NCI-H146 treated with DMSO at 0.1 percent for 48 hours (cell line): Measurements from ENCODE around the gene RICTOR.

Experiments used
- DNase-seq: peaks from one replicate; lab custom pipeline; 2025; ENCODE audit not compliant: unreplicated experiment; lab: John Stamatoyannopoulos, UW

RICTOR gene, protein sequence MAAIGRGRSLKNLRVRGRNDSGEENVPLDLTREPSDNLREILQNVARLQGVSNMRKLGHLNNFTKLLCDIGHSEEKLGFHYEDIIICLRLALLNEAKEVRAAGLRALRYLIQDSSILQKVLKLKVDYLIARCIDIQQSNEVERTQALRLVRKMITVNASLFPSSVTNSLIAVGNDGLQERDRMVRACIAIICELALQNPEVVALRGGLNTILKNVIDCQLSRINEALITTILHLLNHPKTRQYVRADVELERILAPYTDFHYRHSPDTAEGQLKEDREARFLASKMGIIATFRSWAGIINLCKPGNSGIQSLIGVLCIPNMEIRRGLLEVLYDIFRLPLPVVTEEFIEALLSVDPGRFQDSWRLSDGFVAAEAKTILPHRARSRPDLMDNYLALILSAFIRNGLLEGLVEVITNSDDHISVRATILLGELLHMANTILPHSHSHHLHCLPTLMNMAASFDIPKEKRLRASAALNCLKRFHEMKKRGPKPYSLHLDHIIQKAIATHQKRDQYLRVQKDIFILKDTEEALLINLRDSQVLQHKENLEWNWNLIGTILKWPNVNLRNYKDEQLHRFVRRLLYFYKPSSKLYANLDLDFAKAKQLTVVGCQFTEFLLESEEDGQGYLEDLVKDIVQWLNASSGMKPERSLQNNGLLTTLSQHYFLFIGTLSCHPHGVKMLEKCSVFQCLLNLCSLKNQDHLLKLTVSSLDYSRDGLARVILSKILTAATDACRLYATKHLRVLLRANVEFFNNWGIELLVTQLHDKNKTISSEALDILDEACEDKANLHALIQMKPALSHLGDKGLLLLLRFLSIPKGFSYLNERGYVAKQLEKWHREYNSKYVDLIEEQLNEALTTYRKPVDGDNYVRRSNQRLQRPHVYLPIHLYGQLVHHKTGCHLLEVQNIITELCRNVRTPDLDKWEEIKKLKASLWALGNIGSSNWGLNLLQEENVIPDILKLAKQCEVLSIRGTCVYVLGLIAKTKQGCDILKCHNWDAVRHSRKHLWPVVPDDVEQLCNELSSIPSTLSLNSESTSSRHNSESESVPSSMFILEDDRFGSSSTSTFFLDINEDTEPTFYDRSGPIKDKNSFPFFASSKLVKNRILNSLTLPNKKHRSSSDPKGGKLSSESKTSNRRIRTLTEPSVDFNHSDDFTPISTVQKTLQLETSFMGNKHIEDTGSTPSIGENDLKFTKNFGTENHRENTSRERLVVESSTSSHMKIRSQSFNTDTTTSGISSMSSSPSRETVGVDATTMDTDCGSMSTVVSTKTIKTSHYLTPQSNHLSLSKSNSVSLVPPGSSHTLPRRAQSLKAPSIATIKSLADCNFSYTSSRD (N-terminal part only)

DNA sequence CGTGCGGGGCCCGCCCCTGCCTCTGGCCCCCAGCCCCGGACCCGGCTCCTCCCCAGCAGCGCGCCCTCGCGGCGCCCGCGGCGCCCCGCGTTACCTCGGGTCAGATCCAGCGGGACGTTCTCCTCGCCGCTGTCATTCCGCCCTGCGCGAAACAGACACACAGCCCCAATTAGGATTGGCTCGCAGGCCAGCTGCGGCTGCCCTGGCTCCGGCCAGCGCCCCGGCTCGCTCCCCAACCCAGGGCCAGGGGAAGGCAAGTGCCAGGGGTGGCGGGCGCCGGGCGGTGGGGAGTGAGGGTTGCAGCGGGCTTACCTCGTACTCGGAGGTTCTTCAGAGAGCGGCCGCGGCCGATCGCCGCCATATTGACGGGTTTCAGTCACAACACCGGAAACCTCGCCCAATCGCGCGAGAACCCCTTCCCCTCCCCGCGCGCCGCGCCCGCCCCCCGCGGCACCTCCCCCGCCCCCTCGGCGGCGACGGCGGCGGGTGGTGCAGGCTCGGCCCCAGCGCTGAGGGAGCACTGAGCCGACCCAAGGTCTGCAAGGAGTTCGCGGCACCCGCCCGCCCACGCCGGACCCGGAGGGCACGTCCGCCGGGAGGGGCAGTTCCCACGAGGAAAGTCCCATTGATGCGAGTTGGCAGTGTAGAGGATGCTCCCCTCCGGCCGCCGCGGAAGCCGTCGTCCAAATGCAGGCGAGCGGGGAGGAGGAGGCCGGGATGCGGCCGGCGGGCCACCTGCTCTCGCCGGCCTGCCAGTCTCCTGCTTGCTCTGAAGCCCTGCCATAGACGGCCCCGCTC is at the start of gene RICTOR:
Gene RICTOR (minus strand): TSS at position 383 of the 798 bp plus-strand sequence. CDS start 22 bp downstream, at position 361.
- DNase-seq = peak; percentile 61

DNA sequence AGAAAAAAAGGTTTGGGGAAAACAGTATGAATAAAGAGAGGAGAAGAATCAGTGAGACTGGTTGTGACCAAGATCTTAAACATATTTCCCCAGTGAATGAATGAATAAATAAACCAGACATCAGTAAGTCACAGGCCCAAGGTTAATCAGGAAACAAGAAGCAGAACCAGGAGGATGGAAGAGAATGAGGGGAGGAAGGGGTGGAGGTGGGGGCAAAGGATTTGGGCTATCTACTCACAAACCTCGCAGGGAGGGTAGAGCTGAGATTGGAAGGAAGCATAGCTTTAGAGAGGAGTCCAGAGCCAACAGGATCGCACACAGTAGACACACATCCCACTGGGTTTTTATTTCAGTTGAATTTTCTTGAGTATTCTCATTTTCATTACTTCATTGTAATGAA is 47.7 kb upstream of the RICTOR start:
- no peak for DNase-seq

- DNase-seq = no peak
Measured at GRCh38 chr5:39121315-39121714, 47.1 kb upstream of the RICTOR start.

- DNase-seq = no peak
Measured at GRCh38 chr5:39120052-39120420, 45.8 kb upstream of the RICTOR start.

GRCh38 chr5:39119404-39120051 is 45.3 kb upstream of the RICTOR start:
- no peak for DNase-seq

DNA sequence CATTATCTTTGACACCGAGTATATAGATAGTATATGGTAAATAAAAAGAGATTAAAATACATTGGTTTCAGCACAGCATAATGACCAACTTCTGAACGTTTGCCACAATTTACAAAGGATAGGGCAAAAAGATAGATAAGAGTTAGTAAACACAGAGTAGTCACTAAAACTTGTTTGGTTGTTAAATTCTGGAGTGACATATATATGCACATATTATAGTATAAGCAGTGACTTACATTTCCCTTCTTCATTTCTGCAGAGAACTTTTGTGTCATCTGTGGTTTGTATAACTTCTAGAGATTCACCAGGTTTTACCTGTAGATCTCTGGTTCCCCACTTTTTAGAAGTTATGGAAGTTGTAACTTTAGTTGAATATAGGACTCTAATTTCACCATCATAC is 44.4 kb upstream of the RICTOR start:
- no peak for DNase-seq

DNA sequence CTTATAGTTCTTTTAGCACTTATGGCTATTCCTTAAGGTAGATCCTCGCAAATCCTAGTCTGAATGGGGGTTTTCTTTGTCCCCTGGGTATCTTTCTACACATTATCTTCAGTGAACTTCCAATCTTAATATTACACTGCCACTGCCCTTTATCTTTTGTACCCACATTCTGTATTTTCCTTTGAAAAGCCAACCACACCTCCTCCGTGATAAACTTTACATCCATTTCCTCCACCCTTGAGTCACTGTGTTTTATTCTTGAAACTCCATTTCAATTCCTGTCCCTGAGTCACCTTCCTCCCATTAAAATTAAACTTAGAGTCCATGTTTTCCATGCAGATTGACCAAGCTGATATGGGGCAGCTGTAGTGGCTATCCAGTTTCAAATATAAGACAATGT is 43.2 kb upstream of the RICTOR start:
- no peak for DNase-seq

GRCh38 chr5:39116344-39117170 is 42.4 kb upstream of the RICTOR start:
- DNase-seq = no peak

- DNase-seq = no peak
Measured at GRCh38 chr5:39115644-39116343, 41.6 kb upstream of the RICTOR start.

DNA sequence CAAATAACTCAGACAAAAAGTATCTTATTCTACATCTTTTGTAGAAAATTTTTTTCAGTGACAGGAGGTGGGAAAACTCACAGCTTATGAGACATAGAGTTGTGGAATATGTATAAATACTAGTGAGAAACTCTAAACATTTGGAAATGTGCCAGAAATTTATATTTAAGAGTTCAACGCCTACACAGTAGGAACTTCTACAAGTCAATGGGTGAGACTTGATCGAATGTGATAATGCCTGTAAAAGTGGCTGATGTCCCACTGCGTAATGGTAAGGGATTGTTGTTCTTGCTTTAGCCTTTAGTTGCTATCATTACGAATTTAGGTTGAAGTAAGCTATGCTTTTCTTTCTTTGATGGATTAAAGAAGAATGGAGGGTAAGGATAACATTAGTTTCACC is 40.0 kb upstream of the RICTOR start:
- no peak for DNase-seq

DNA sequence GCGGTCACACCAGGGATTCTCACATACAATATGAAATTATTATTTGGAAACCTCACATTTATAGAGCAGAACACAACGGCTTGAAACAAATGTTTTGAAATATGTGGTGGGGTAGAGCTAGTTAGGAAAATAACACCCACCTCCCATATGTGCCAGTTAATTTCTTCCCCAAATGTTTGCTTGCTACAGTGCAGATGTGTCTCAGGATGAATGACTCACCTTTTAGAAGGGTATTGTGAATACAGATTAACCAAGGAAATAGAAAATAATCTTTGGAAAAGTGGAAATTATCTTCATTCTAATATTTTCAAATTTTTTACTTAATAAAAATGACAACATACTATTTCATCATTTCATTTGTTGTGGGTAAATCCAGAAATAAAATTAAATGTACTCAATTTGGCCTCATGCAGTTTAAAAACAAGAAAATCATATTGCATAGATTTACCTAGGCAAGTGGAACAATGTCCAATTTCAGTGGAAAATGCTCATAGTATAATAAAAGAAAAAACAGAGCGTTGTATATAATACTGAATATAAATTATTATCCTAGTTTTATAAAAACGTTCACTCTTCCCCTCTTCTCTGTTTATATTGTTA is 39.3 kb upstream of the RICTOR start:
- DNase-seq = no peak

- DNase-seq = no peak
Measured at GRCh38 chr5:39109606-39110005, 35.4 kb upstream of the RICTOR start.

GRCh38 chr5:39108987-39109386 is 34.8 kb upstream of the RICTOR start:
- no peak for DNase-seq

DNA sequence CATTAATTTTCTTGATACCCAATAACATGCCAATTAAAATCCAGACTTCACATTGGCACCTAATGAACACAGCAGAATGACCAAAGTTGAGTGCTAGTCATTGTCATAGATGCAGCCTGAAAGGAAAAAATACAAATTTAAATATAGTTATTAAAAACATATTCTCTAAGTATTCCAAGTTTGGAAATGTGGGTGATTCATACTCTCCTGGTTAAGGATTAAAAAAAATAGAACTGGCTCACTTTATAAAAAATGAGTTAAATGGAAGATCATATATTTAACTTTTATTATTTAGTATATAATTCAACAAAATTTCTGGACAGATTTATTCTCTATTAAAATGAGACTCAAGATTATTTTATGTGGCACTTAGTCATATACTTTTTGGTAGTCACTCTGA is 33.2 kb upstream of the RICTOR start:
- no peak for DNase-seq

- DNase-seq = no peak
Measured at GRCh38 chr5:39106322-39106721, 32.1 kb upstream of the RICTOR start.

- no peak for DNase-seq
Measured at GRCh38 chr5:39104221-39104620, 30.0 kb upstream of the RICTOR start.

- DNase-seq = no peak
Measured at GRCh38 chr5:39102684-39103155, 28.5 kb upstream of the RICTOR start.

- no peak for DNase-seq
Measured at GRCh38 chr5:39100851-39101396, 26.7 kb upstream of the RICTOR start.
